Measurements from ENCODE around the gene UBAP1L.
"Not testable (repeated sequence)": the region's sequence is repeated elsewhere in the genome, so short reads cannot be mapped to it uniquely, and the experiment has no call there.

The UBAP1L gene

GRCh38 chr15:65044724-65045481 lies 70.1 kb downstream of the UBAP1L start, which contains the start of gene SLC51B:
Gene SLC51B (plus strand): TSS chr15:65045387. CDS start chr15:65050005, 4,618 bp downstream.
- no peak for DNase-seq (ENCODE audit: low read depth in 3 of 3)

GRCh38 chr15:65044218-65044617 lies 70.8 kb downstream of the UBAP1L start:
- DNase-seq (ENCODE audit: low read depth in 3 of 3) = not testable (repeated sequence)

GRCh38 chr15:65042776-65043327 lies 72.1 kb downstream of the UBAP1L start:
- DNase-seq (ENCODE audit: low read depth in 3 of 3) = no peak

Data from stimulated activated CD4-positive, alpha-beta T cell treated with anti-CD3 and anti-CD28 coated beads, TNF-alpha, amount 100 ng/mL, for 48 hours (primary cell).